Activated T-cell treated with anti-CD3 and anti-CD28 coated beads for 4 hours (primary cell): Measurements from ENCODE around the gene DSTN.

Experiments
- DNase-seq: peaks from one replicate; pipeline ENCODE4 v3.0.0-alpha.2; 2020

DSTN gene

GRCh38 chr20:17584689-17585088 is 14.8 kb downstream of the DSTN start:
- DNase-seq: no peak

DNA sequence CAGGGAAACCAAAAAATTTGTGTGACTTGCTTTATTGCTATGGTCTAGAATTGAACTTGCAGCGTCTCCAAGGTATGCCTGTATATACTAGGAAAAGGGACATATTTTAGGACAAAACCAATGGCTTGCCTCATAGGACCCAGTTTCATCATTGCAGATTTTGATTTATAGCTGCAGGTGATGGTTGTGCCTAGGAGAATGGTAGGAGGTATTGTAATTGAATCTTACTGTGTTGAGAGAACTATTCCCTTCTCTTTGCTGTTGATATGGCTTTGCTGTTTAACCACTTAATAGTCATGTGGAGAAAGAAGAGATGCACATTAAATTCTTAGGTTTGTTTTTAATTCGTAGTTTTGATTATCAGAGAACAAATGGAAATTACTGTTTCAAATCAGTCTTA is 16.4 kb downstream of the DSTN start:
- DNase-seq: no peak

DNA sequence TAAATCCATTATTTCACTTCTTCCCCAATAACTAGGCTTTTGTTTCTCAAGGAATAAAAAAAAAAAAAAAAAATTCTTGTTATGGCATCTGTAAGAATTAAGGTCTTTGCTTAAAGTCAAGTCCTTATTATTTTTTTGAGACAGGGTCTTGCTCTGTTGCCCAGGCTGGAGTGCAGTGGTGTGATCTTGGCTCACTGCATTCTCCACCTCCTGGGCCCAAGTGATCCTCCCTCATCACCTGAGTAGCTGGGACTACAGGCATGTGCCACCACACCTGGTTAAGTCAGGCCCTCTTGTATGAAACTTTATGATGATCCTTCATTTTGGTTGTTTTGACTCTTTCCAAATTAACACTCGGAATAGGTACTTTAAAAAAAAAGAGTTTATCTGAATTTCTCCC is 17.3 kb downstream of the DSTN start:
- no peak for DNase-seq

GRCh38 chr20:17587824-17588223 is 17.9 kb downstream of the DSTN start:
- no peak for DNase-seq

GRCh38 chr20:17589161-17589834 is 19.4 kb downstream of the DSTN start:
- no peak for DNase-seq

DNA sequence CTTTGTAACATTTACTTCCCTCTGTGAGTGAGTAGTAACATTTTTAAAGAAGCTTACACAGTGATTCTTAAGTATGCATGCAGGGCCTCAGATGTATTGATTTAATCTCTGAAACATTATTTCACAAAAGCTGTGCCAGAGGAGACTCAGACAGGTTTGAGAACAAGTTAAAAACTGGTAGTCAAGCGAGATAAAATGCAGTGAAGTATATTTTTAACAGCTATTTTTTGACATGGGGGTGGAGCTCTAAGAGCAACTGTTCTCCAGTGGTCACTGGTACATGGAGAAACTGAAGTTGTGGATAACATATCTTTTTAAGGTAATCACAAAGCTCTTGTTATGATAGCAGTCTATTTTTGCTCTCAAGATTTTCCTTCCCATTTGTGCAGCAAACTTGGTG is 20.4 kb downstream of the DSTN start:
- no peak for DNase-seq

DNA sequence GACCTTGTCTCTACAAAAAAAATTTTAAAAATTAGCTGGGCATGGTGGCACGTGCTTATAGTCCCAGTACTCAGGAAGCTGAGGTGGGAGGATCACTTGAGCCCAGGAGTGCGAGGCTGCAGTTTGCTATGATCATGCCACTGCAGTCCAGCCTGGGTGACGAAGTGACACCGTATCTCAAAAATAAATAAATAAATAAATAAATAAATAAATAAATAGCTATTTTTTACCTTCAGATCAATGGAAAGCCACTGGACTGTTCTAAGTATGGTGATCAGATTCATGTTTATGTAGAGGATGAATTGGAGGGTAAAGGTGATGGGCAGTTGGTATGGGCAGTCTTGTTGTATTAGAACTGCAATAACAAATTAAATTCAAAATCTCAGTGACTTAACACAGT is 24.0 kb downstream of the DSTN start:
- DNase-seq: no peak

DNA sequence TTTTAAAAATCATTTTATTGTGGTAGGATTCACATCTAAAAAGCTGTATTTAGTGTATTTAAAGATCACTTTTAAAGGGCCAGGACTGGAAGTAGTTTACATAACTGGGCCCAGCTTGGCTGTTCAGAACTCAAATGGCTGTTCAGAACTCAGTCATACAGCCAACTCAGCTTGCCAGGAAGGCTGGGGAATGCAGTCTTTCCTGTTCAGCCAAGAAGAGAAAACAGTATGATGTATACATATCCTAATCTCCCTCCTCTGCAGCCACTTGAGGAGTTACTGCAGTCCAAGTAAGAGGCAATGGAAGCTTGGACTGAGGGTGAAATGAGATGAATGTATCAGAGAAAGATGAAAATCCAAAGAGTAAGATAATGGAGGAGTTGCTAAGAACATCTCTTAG is 24.6 kb downstream of the DSTN start:
- DNase-seq: no peak

DNA sequence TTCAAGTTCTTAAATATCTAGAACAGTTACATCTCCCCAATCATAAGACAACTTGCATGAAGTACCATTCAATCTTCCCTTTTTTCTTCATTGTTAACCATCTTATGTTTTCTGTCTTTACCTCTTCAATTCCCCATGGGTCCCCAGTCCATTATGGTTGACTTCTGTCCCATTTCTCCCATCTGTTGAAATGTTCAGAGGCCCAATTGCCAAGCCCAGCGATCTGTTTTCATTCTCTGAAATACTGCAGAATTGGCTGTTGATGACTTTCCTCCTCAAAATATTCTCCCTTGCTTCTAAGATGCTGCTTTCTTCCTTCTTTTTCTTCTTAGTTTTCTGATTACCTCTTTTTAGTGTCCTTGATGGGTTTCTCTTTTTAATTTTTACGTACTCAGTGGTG is 26.0 kb downstream of the DSTN start:
- no peak for DNase-seq

- no peak for DNase-seq
Measured at GRCh38 chr20:17598013-17598550, 28.2 kb downstream of the DSTN start.

DNA sequence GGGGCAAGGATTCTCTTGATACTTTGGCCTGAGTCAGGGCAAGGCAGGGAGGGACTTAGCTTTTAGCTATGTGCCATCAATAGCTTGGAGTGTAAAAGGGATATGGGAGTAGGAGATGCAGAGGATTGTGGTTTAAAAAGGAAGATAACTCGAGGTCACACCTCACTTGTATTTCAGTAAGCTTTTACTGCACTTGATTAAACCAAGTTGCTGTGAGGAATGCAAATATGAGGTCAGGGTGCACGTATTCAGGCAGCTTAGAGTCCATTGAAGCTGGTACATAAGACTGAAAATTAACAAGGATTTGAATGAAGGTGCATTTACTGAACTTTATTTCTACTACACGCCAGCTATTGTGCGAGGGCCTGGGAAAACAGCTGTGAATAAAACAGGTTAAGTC is 32.1 kb downstream of the DSTN start:
- DNase-seq: no peak

GRCh38 chr20:17602493-17602892 is 32.6 kb downstream of the DSTN start:
- no peak for DNase-seq

DNA sequence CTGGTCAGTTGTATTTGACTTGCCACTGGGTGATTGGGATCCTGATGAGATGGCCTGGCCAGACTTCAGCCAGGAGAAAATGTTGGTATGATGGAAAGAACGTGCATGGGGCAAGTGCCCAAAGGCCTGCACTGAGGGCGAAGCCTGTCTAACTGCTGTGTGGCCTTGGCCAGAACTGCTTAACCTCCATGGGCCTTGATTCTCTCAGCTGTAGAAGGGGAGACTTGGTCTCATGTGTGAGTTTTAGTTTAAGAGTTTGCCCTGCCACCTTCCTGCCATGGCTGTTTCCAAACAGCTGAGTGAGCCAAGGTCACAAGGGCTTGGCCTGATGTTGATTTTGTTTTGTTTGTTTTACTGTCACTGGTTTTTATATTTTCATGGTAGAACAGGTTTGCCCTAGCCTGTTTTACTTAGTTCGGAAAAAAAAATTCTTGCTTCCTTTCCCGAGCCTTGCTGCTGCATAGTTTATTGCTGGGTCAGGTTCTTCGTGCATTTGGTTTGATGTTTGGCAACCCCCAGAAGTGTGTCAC is 35.3 kb downstream of the DSTN start:
- no peak for DNase-seq

DNA sequence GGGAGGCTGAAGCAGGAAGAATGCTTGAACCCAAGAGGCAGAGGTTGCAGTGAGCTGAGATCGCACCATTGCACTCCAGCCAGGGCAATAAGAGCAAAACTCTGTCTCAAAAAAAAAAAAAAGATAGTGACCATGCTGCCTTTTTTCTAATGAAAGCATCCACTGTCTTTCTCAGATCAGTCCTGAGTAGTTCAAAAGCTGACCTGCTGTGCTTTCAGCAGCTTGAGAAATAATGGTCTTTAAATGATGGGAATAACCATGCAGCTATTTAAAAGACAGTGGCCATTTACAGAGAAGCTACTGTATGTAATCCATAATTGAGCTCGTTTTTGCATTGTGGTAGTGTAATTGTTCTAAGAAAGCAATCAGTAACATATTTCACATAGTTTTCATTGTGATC is 36.1 kb downstream of the DSTN start:
- DNase-seq: no peak

DNA sequence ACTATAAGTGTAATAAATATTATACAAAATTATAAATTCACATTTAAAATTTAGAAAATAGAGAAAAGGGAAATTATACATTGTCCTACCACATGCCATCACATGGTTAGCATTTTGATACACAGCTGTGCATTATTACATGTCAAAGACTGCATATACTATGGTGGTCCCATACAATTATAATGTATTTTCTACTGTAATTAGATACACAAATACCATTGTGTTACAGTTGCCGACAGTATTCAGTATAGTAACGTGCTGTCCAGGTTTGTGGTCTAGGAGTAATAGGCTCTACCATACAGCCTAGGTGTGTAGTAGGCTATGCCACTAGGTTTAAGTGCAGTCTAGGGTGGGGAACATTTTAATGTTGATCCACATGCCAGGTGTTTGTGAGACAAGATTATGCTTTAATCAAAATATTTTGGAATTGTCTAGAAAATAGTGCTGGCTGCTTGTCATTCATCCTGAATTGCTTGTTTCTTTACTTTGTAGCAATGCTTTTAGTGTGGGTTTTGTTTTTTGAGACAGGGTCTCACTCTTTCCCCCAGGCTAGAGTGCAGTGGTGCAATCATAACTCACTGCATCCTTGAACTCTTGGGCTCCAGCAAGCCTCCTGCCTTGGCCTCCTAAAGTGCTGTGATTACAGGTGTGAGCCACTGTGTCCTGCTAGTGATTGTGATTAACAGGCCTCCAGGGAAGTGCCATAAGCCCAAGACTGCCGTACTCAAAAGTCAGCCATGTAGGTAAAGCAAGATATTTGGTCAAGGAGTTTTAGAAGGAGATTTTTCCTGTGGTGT is 39.0 kb downstream of the DSTN start:
- DNase-seq: no peak

- DNase-seq: no peak
Measured at GRCh38 chr20:17609811-17610377, 40.0 kb downstream of the DSTN start.

DNA sequence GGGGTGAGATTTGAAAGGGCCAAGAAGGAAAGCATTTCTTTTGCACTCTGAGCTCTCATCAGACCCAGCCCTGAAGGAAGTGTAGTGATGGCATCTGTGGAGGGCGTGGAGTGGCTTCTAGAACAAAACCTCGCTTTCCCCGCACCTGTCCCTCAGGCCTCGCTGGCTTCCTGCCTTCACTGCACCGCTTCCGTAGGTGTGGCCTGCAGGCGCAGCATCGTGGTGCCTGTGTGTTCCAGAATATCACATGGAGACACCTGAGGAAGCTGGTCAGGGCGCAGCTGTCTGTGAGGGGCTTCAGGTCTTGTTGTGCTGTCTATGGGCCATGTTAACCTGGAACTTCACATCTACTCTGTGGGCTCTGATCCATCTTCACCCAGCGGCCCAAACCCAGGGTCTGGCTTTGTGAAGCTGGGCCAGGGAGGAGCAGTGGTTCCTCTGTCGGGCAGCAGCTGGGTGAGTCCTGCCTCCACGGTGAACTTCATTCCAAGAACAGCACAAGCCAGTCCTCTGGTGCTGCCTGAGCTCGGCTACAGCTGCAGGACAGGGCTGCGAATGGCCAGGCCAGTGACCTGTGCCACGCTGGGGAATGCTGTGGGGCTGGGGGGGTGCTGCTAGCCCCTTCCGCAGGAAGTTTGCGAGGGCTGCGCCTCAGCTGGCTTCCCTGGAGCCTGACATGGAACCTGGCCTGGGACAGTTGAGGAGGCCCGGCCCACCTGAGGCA is 40.9 kb downstream of the DSTN start:
- peak; percentile 42 for DNase-seq

GRCh38 chr20:17611290-17611539 is 41.3 kb downstream of the DSTN start:
- DNase-seq: no peak

GRCh38 chr20:17611540-17612286 is 41.8 kb downstream of the DSTN start:
- DNase-seq: no peak

DNA sequence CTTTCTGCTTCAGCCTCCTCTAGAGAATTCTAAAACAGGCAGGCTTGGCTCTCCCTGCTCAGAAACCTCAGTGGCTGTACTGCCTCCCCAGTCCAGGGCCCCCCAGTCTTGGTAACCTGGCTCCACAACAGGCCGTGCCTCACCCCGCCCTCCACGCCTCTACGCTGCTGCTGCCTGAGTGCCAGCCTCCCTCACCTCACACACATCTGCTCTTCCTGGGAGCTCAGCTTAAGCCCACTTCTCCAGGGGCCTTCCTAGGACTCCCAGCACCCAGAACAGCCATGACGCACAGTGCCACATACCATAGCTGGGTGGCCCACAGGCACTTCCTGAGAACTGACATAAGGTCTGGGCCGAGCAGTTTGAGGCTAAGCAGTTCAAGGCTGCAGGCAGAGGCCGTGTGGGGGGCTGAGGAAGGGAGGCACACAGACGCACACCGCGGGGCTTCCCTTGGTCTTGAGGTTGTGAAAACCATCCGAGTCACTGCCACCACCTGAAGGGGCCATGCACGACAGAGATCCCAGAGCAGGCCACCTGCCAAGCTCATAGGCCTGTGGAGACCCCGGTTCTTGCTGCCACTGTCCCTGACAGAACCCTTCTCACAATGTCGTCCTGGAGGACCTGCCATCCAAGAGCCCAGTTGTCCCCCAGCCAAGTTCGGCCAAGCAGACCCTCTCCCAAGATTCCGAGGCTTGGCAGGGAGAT is 42.6 kb downstream of the DSTN start:
- no peak for DNase-seq

DNA sequence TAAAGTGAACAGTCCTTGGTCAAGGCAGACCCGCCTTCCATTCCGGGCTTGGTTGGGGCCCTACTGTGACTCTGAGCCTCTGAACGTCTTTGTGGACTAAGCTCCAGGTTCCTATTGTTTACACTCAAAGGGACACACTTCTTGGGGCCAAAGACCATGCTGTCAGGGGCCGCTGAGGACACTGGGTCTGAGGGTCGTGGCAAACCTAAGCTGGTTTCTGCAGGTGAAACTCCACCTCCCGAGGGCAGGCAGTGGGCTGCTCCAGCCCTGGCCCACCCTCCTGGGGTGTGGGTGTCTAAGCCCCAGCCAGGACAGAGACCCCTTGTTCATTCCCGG is 43.1 kb downstream of the DSTN start:
- DNase-seq: no peak
